DOHH2 (cell line): Measurements from ENCODE around the gene LETMD1.
A peak's percentile ranks its signal among the peaks of the same experiment; 100 is the strongest.

Source experiments
- H3F3A ChIP-seq: fragments of 200-600 bp; sonication (generic), shearing (Covaris generic); 2 replicates; pipeline ENCODE4 v1.6.0; 2016; ENCODE audit warnings: antibody characterized with exemption, mild to moderate bottlenecking; ENCODE audit not compliant: control insufficient read depth, insufficient read depth
- H3K27ac ChIP-seq: fragments of 200-600 bp; sonication (generic); 2 replicates; pipeline ENCODE4 v1.5.1; 2014; ENCODE audit warnings: low read depth, mild to moderate bottlenecking, low read length, moderate library complexity
- H3K27me3 ChIP-seq: fragments of 200-600 bp; sonication (generic); 2 replicates; pipeline ENCODE4 v1.6.1; 2014; ENCODE audit warnings: mild to moderate bottlenecking, low read length, mixed read lengths; ENCODE audit not compliant: control insufficient read depth
- H3K36me3 ChIP-seq: fragments of 200-600 bp; sonication (generic); 2 replicates; pipeline ENCODE4 v1.6.1; 2014; ENCODE audit warnings: mild to moderate bottlenecking, low read length, moderate library complexity, mixed read lengths; ENCODE audit not compliant: control insufficient read depth
- H3K4me1 ChIP-seq: fragments of 200-600 bp; sonication (generic); 2 replicates; pipeline ENCODE4 v1.6.1; 2014; ENCODE audit warnings: mild to moderate bottlenecking, low read length, mixed read lengths; ENCODE audit not compliant: control insufficient read depth
- H3K4me2 ChIP-seq: fragments of 200-600 bp; sonication (generic); 2 replicates; pipeline ENCODE4 v1.6.0; 2014; ENCODE audit warnings: mild to moderate bottlenecking, low read length, moderate library complexity
- H3K4me3 ChIP-seq: fragments of 200-600 bp; sonication (generic); 2 replicates; pipeline ENCODE4 v1.5.1; 2014; ENCODE audit warnings: mild to moderate bottlenecking, low read length, mixed read lengths
- H3K79me2 ChIP-seq: fragments of 200-600 bp; sonication (generic); 2 replicates; pipeline ENCODE4 v1.6.1; 2014; ENCODE audit warnings: mild to moderate bottlenecking, low read length, mixed read lengths; ENCODE audit not compliant: control insufficient read depth
- H3K9me2 ChIP-seq: fragments of 200-600 bp; sonication (generic); replicated peaks from 2 replicates; pipeline ENCODE4 v1.6.1; 2014; ENCODE audit warnings: mild to moderate bottlenecking, low read length, mixed read lengths; ENCODE audit not compliant: control insufficient read depth
- H3K9me3 ChIP-seq: fragments of 200-600 bp; sonication (generic); 2 replicates; pipeline ENCODE4 v1.6.1; 2014; ENCODE audit warnings: antibody characterized with exemption, low read length, mixed read lengths; ENCODE audit not compliant: control insufficient read depth, insufficient read depth
- H4K20me1 ChIP-seq: fragments of 200-600 bp; sonication (generic); 2 replicates; pipeline ENCODE4 v1.6.0; 2014; ENCODE audit warnings: low read depth, mild to moderate bottlenecking, antibody characterized with exemption, low read length, moderate library complexity; ENCODE audit not compliant: control insufficient read depth, insufficient read depth
- EZH2phosphoT487 ChIP-seq: fragments of 200-600 bp; sonication (generic); IDR thresholded peaks from 2 replicates; pipeline ENCODE4 v1.6.1; 2017; ENCODE audit warnings: borderline replicate concordance, mild to moderate bottlenecking, antibody characterized with exemption, low read length, moderate library complexity, mixed read lengths
- TF ChIP-seq, protein P1 (sequence below): fragments of 200-600 bp; sonication (generic); IDR thresholded peaks from one replicate; pipeline ENCODE4 v1.5.1; 2014; ENCODE audit warnings: antibody characterized with exemption, mild to moderate bottlenecking, low read depth, low read length; ENCODE audit not compliant: poor library complexity, severe bottlenecking

Gene LETMD1

DNA sequence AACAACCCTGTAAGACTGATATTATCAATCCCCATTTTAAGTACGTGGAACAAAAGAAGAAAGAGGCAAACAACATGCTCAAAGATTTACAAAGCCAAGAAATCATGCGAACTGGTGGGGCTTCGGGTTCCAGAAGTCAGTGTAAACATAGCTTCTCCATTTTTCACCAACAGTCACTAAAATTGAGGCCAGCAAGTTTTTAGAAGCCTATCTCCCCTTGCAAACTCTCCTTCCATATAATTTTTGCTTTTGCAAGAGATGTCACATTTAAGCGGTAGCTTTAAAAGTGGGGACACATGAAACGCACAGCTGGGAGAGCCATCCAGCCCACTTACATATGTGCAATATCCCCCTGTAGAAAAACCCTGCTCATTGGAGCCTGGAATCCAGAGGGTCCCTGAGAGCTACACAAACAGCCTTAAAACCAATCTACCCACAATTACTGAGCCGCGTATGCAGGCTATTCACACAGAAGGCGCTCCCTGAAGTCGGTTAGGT lies 22.7 kb upstream of the LETMD1 start:
- H3K4me3 ChIP-seq = peak overlapping the region; percentile 87
- H3K79me2 ChIP-seq = peaks cover 57% of the 10 kb centered on the region
- H4K20me1 ChIP-seq = no peaks in the 10 kb centered on the region
- H3K9me3 ChIP-seq = no peaks in the 10 kb centered on the region
- 0 out of 2 replicates have a peak overlapping the region, but pooled peaks have one; percentile 12 for H3K27ac ChIP-seq
- peak overlapping the region; percentile 87 for H3K4me2 ChIP-seq
- H3K36me3 ChIP-seq = no peaks in the 10 kb centered on the region
- H3K4me1 ChIP-seq = peaks cover 28% of the 10 kb centered on the region
- H3F3A ChIP-seq = peaks cover 5% of the 10 kb centered on the region
- no peaks in the 10 kb centered on the region for H3K9me2 ChIP-seq
- H3K27me3 ChIP-seq = peaks cover 5% of the 10 kb centered on the region; the same call in 1 of the 2 replicates
- TF ChIP-seq EZH2phosphoT487 = no peak
- TF ChIP-seq, protein P1, sequence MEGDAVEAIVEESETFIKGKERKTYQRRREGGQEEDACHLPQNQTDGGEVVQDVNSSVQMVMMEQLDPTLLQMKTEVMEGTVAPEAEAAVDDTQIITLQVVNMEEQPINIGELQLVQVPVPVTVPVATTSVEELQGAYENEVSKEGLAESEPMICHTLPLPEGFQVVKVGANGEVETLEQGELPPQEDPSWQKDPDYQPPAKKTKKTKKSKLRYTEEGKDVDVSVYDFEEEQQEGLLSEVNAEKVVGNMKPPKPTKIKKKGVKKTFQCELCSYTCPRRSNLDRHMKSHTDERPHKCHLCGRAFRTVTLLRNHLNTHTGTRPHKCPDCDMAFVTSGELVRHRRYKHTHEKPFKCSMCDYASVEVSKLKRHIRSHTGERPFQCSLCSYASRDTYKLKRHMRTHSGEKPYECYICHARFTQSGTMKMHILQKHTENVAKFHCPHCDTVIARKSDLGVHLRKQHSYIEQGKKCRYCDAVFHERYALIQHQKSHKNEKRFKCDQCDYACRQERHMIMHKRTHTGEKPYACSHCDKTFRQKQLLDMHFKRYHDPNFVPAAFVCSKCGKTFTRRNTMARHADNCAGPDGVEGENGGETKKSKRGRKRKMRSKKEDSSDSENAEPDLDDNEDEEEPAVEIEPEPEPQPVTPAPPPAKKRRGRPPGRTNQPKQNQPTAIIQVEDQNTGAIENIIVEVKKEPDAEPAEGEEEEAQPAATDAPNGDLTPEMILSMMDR = no peak

DNA sequence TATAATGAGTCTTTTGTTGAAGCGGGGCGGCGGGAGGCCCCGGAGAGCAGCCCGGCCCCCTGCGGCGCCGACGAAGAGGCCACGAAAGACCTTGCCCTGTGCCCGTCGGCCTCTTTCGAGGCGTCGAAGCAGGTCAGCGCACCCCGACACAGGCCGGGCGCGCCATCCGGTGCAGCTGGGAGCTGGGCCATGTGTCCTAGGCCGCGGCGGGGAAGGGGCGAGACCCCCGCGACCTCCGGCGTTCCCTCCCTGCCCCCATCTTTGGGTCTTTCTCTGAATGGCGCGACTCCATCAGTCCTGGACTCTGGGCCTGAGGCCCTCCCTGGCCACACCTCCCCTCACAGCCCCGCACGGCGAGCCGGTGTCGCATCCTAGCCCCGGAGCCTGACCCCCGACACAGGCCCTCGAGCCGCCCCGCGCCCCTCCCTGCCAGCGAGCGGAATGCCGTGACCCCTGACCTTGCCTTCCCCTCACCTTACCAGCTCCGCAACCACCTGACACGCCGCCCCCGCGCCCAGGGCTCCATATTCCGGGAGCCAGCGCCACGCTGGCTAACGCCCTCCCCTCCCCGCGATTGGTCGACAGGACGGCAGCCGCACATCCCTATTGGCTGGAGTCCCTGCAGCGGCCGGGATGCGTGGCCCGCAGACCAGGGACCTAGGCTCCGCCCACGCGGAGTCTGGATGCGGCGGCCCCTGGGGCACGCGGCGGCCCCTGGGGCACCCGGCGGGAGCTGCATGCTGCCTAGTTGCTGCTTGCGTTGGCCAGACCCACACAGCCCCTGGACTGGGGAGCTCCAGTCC lies 22.1 kb upstream of the LETMD1 start, which contains the start of gene SLC11A2:
SLC11A2 (minus strand) TSS at position 549 of the 803 bp plus-strand sequence. CDS start 15,656 bp downstream, outside the sequence.
- Histone ChIP-seq H3K79me2 (peaks cover 50% of the 10 kb centered on the region), H3K4me1 (peaks cover 30% of the 10 kb centered on the region), H3K27ac (0 out of 2 replicates have a peak within 1 kb of the TSS, but pooled peaks have one; percentile 12), H4K20me1 (no peaks in the 10 kb centered on the region), H3F3A (peaks cover 5% of the 10 kb centered on the region), H3K27me3 (peaks cover 5% of the 10 kb centered on the region; the same call in 1 of the 2 replicates), H3K4me2 (peak within 1 kb of the TSS; percentile 87), H3K9me2 (no peaks in the 10 kb centered on the region), H3K36me3 (no peaks in the 10 kb centered on the region), H3K9me3 (no peaks in the 10 kb centered on the region), H3K4me3 (peak within 1 kb of the TSS; percentile 87)
- TF ChIP-seq EZH2phosphoT487 = no peak
- TF ChIP-seq, protein P1 = peak; percentile 20

DNA sequence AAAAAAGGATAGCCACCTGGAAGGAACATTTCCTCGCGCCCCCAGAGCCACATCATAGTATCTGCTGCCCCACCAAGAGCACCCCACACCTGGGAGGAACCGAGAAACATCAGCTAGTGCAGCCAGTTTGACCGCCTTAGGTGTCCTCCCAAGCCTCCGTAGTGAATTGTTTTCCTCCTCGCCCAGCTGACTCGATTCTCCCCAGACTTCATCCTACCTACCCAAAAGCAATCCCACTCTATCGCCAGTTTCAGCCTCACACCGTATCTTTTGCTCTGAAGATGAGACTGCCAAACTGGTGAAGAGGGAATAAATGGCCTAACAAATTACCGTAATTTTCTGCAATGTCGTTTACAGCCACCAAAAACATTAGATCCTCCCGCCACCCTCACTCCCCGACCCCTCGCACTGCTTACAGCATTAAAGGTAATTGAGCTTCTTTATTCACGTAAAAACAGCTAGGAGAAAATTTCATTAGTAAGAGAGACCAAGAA lies 20.7 kb upstream of the LETMD1 start:
- H3K27ac ChIP-seq = no peak overlapping the region
- H3K36me3 ChIP-seq = no peaks in the 10 kb centered on the region
- H3K27me3 ChIP-seq = peaks cover 5% of the 10 kb centered on the region; the same call in 1 of the 2 replicates
- H4K20me1 ChIP-seq = no peaks in the 10 kb centered on the region
- H3K4me3 ChIP-seq = no peak overlapping the region
- H3K4me2 ChIP-seq = no peak overlapping the region
- peaks cover 27% of the 10 kb centered on the region for H3K4me1 ChIP-seq
- H3K9me3 ChIP-seq = no peaks in the 10 kb centered on the region
- no peaks in the 10 kb centered on the region for H3K9me2 ChIP-seq
- TF ChIP-seq EZH2phosphoT487 = no peak
- TF ChIP-seq, protein P1 = no peak
- H3K79me2 ChIP-seq = peaks cover 37% of the 10 kb centered on the region
- H3F3A ChIP-seq = peaks cover 5% of the 10 kb centered on the region
